Measurements from ENCODE around the gene MAOB.

Gene MAOB

GRCh38 chrX:43720082-43720481, 162.2 kb downstream of the MAOB start:
- TF ChIP-seq, protein P1, sequence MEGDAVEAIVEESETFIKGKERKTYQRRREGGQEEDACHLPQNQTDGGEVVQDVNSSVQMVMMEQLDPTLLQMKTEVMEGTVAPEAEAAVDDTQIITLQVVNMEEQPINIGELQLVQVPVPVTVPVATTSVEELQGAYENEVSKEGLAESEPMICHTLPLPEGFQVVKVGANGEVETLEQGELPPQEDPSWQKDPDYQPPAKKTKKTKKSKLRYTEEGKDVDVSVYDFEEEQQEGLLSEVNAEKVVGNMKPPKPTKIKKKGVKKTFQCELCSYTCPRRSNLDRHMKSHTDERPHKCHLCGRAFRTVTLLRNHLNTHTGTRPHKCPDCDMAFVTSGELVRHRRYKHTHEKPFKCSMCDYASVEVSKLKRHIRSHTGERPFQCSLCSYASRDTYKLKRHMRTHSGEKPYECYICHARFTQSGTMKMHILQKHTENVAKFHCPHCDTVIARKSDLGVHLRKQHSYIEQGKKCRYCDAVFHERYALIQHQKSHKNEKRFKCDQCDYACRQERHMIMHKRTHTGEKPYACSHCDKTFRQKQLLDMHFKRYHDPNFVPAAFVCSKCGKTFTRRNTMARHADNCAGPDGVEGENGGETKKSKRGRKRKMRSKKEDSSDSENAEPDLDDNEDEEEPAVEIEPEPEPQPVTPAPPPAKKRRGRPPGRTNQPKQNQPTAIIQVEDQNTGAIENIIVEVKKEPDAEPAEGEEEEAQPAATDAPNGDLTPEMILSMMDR (IDR thresholded peaks at IDR 0.05; ENCODE audit: low read depth, low read length, missing control alignments), result no peak
- no peak overlapping the region for H3K4me3 ChIP-seq (replicated peaks; ENCODE audit: low read depth, low read length)
- DNase-seq (ENCODE audit: extremely low read depth, low read depth), result no peak

DNA sequence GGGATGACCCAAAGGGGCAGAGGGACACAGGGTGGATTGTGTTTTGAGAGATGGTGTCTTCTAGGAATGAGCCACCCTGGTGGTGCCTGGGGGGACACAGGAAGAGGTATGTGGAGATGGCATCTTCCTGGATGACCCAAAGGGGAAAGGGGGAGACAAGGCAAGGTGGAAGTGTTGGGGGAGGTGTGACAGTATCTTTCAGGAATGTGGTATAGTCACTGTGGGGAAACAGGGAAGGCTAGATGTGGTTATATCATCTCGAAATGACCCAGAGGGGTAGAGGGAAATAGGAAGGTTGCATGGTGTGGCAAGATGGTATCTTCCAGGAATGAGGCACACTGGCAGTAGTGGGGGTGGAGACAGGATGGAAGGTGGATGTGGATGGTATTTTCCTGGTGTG, 163.3 kb downstream of the MAOB start:
- TF ChIP-seq, protein P1 (IDR thresholded peaks at IDR 0.05; ENCODE audit: low read depth, low read length, missing control alignments), result no peak
- no peak overlapping the region for H3K4me3 ChIP-seq (replicated peaks; ENCODE audit: low read depth, low read length)
- no peak for DNase-seq (ENCODE audit: extremely low read depth, low read depth)

- no peak overlapping the region for H3K4me3 ChIP-seq (replicated peaks; ENCODE audit: low read depth, low read length)
- no peak for DNase-seq (ENCODE audit: extremely low read depth, low read depth)
- TF ChIP-seq, protein P1 (IDR thresholded peaks at IDR 0.05; ENCODE audit: low read depth, low read length, missing control alignments), result no peak
These were observed 163.7 kb downstream of the MAOB start for GRCh38 chrX:43718546-43718945.

GRCh38 chrX:43718081-43718480, 164.2 kb downstream of the MAOB start:
- TF ChIP-seq, protein P1 (IDR thresholded peaks at IDR 0.05; ENCODE audit: low read depth, low read length, missing control alignments), result no peak
- no peak for DNase-seq (ENCODE audit: extremely low read depth, low read depth)
- H3K4me3 ChIP-seq (replicated peaks; ENCODE audit: low read depth, low read length), result no peak overlapping the region

- no peak overlapping the region for H3K4me3 ChIP-seq (replicated peaks; ENCODE audit: low read depth, low read length)
- TF ChIP-seq, protein P1 (IDR thresholded peaks at IDR 0.05; ENCODE audit: low read depth, low read length, missing control alignments), result no peak
- DNase-seq (ENCODE audit: extremely low read depth, low read depth), result no peak
These were observed 165.1 kb downstream of the MAOB start for GRCh38 chrX:43717161-43717560.

- TF ChIP-seq, protein P1 (IDR thresholded peaks at IDR 0.05; ENCODE audit: low read depth, low read length, missing control alignments), result no peak
- H3K4me3 ChIP-seq (replicated peaks; ENCODE audit: low read depth, low read length), result no peak overlapping the region
- no peak for DNase-seq (ENCODE audit: extremely low read depth, low read depth)
These were observed 165.6 kb downstream of the MAOB start for GRCh38 chrX:43716696-43717095.

Data from HFF-Myc (cell line).